ENCODE results near the gene ASXL3. TPM values are rescaled to one million over a fixed set of nuclear protein-coding genes. Genes with fewer than 3 reads are reported as not detected.

The ASXL3 gene
- polyA plus RNA-seq, 3 donors, result not detected

DNA sequence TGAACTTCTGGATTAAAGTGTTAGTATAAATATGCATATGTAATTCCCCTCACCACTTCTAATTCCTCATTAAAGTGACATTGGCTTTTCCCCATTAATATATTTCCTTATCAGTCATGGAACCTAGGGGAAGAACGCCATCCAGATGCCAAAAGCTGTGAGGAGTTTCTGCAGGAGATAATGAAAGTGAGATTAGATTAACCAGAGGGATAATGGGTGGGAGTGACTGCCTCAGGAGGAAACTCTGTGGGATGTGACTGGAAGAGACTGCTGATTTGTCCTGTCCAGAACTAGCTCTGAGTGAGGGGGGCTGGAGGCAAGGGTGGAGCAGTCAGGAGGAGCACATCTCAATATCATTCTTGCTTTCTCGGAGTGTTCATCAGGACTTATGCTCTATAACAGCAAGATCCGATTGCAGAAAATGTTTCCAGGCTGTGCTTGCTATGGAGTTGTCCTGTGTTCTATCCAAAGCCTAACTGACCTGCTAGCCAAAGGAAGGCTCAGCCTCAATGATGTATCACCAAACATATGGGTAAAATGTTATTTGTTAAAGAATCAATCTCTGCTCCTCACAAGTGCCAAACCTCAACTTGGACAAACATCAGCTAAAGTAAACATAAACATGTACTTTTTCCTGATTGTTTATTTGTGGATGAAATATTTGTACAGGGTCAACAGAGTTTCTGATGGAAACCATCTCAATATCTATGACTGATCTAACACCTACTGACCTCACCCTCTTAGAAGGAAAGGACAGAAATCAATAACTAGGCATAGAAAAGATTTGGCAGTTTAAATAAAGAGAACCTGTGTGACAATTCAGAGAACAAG lies 118.5 kb downstream of the ASXL3 start:
- Histone ChIP-seq H3K79me2 (ENCODE audit: insufficient read depth, low read length) (no peaks in the 10 kb centered on the region), H3K4me2 (replicated peaks; ENCODE audit: extremely low read depth, low read length, poor library complexity, severe bottlenecking) (no peak overlapping the region), H3K27me3 (ENCODE audit: control insufficient read depth in 2 of 2, insufficient read depth in 2 of 2, low read length in 2 of 2) (no peaks in the 10 kb centered on the region), H3K27ac (ENCODE audit: low read depth in 1 of 2, low read length in 2 of 2) (no peak overlapping the region), H3K9me3 (replicated peaks in 1 of 2; ENCODE audit: control insufficient read depth in 1 of 2, insufficient read depth in 1 of 2, low read length in 2 of 2) (no peaks in the 10 kb centered on the region), H3K4me1 (ENCODE audit: control insufficient read depth in 1 of 2, insufficient read depth in 2 of 2, low read length in 2 of 2) (no peaks in the 10 kb centered on the region), H3K4me3 (replicated peaks in 1 of 3; ENCODE audit: low read depth in 2 of 3, low read length in 3 of 3) (no peak overlapping the region), H3K36me3 (replicated peaks in 1 of 2; ENCODE audit: control insufficient read depth in 1 of 2, insufficient read depth in 2 of 2, low read length in 2 of 2) (no peaks in the 10 kb centered on the region), H2AFZ (ENCODE audit: insufficient read depth, low read depth, low read length, poor library complexity, severe bottlenecking) (no peak overlapping the region), H4K20me1 (ENCODE audit: insufficient read depth, low read length) (no peaks in the 10 kb centered on the region), H3K9ac (ENCODE audit: insufficient read depth, low read length, poor library complexity, severe bottlenecking) (no peak overlapping the region)
- Mint-ChIP-seq H3K36me3 (no peaks in the 10 kb centered on the region), H3K9me3 (peaks cover 0 to 3% (median 0%) of the 10 kb centered on the region in 7 donors), H3K27ac (no peak overlapping the region), H3K4me3 (no peak overlapping the region), H3K4me1 (no peaks in the 10 kb centered on the region), H3K27me3 (ENCODE audit: low read depth in 3 of 3) (peaks cover 0 to 2% (median 0%) of the 10 kb centered on the region in 3 donors)
- 50% methylated on average over 1 of the region's 3 CpGs for WGBS (ENCODE audit: insufficient coverage)
- no peak for TF ChIP-seq CTCF (IDR thresholded peaks at IDR 0.05)
- DNase-seq, result no peak
- intact Hi-C loops (cut with micrococcal nuclease), result no loop called here

DNA sequence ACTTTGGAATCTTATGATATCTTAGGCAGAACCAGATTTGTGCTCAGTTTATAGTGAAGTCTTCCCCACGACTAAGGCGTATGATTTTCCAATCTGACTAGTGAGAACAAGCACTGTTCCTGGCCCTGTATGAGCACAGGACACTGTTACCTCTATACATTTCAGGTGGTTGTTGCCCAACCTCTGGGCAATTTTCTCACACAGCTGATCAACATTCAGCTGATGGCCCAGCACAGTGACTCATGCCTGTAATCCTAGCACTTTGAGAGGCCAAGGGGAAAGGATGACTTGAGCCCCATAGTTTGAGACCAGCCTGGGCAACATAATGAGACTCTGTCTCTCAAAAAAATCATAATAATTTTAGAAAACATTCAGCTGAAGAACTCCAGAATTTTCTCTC lies 119.5 kb downstream of the ASXL3 start:
- Mint-ChIP-seq H3K27ac (no peak overlapping the region), H3K27me3 (ENCODE audit: low read depth in 3 of 3) (peaks cover 0 to 3% (median 0%) of the 10 kb centered on the region in 3 donors), H3K4me3 (no peak overlapping the region), H3K9me3 (peaks cover 0 to 3% (median 0%) of the 10 kb centered on the region in 7 donors), H3K36me3 (no peaks in the 10 kb centered on the region), H3K4me1 (no peaks in the 10 kb centered on the region)
- Histone ChIP-seq H3K79me2 (ENCODE audit: insufficient read depth, low read length) (no peaks in the 10 kb centered on the region), H4K20me1 (ENCODE audit: insufficient read depth, low read length) (no peaks in the 10 kb centered on the region), H3K27me3 (ENCODE audit: control insufficient read depth in 2 of 2, insufficient read depth in 2 of 2, low read length in 2 of 2) (no peaks in the 10 kb centered on the region), H2AFZ (ENCODE audit: insufficient read depth, low read depth, low read length, poor library complexity, severe bottlenecking) (no peak overlapping the region), H3K9me3 (replicated peaks in 1 of 2; ENCODE audit: control insufficient read depth in 1 of 2, insufficient read depth in 1 of 2, low read length in 2 of 2) (no peaks in the 10 kb centered on the region), H3K4me1 (ENCODE audit: control insufficient read depth in 1 of 2, insufficient read depth in 2 of 2, low read length in 2 of 2) (no peaks in the 10 kb centered on the region), H3K4me3 (replicated peaks in 1 of 3; ENCODE audit: low read depth in 2 of 3, low read length in 3 of 3) (no peak overlapping the region), H3K36me3 (replicated peaks in 1 of 2; ENCODE audit: control insufficient read depth in 1 of 2, insufficient read depth in 2 of 2, low read length in 2 of 2) (no peaks in the 10 kb centered on the region), H3K9ac (ENCODE audit: insufficient read depth, low read length, poor library complexity, severe bottlenecking) (no peak overlapping the region), H3K27ac (ENCODE audit: low read depth in 1 of 2, low read length in 2 of 2) (no peak overlapping the region), H3K4me2 (replicated peaks; ENCODE audit: extremely low read depth, low read length, poor library complexity, severe bottlenecking) (no peak overlapping the region)
- intact Hi-C loops (cut with micrococcal nuclease), result no loop called here
- TF ChIP-seq CTCF (IDR thresholded peaks at IDR 0.05), result no peak
- WGBS (ENCODE audit: insufficient coverage), result 40% methylated on average over 1 of the region's 2 CpGs
- DNase-seq, result no peak
